ENCODE results near the gene PTPRN2.

The PTPRN2 gene

GRCh38 chr7:158618745-158619140 is 31.1 kb upstream of the PTPRN2 start:
- no peak for TF ChIP-seq CTCF (IDR thresholded peaks at IDR 0.05; ENCODE audit: low read depth, low read length)
- no peak for DNase-seq (ENCODE audit: extremely low read depth, low read depth)

GRCh38 chr7:158617737-158618128 is 30.1 kb upstream of the PTPRN2 start:
- no peak for DNase-seq (ENCODE audit: extremely low read depth, low read depth)

GRCh38 chr7:158616050-158616449 is 28.4 kb upstream of the PTPRN2 start:
- DNase-seq (ENCODE audit: extremely low read depth, low read depth) = no peak
- TF ChIP-seq CTCF (IDR thresholded peaks at IDR 0.05; ENCODE audit: low read depth, low read length) = no peak

More at GRCh38 chr7:158617737-158618128, 30.1 kb upstream of the PTPRN2 start:
- TF ChIP-seq CTCF (IDR thresholded peaks at IDR 0.05; ENCODE audit: low read depth, low read length) = no peak

- peak; percentile 11 for DNase-seq (ENCODE audit: extremely low read depth, low read depth)
- no peak for TF ChIP-seq CTCF (IDR thresholded peaks at IDR 0.05; ENCODE audit: low read depth, low read length)
Measured at GRCh38 chr7:158614700-158615099, 27.1 kb upstream of the PTPRN2 start.

- DNase-seq (ENCODE audit: extremely low read depth, low read depth) = no peak
- TF ChIP-seq CTCF (IDR thresholded peaks at IDR 0.05; ENCODE audit: low read depth, low read length) = no peak
Measured at GRCh38 chr7:158613481-158613880, 25.9 kb upstream of the PTPRN2 start.

- DNase-seq (ENCODE audit: extremely low read depth, low read depth) = no peak
- TF ChIP-seq CTCF (IDR thresholded peaks at IDR 0.05; ENCODE audit: low read depth, low read length) = no peak
Measured at GRCh38 chr7:158612546-158612945, 24.9 kb upstream of the PTPRN2 start.

GRCh38 chr7:158611541-158611940 is 23.9 kb upstream of the PTPRN2 start:
- TF ChIP-seq CTCF (IDR thresholded peaks at IDR 0.05; ENCODE audit: low read depth, low read length) = no peak
- no peak for DNase-seq (ENCODE audit: extremely low read depth, low read depth)

All from AG09319 (cell line).